Neural cell (in vitro differentiated cells): ENCODE data around the gene B3GALT6. TPM values are rescaled to one million over a fixed set of nuclear protein-coding genes. Genes with fewer than 3 reads are reported as not detected.

ENCODE experiments used
- H2AFZ ChIP-seq: fragments of 200-600, 300-800 bp; sonication (generic), shearing (Covaris generic); 2 replicates; pipeline ENCODE4 v1.6.0; 2014; ENCODE audit warnings: low read depth, mild to moderate bottlenecking, antibody characterized with exemption, low read length, moderate library complexity
- H3F3A ChIP-seq: fragments of 200-600 bp; shearing (Covaris generic); 2 replicates; pipeline ENCODE4 v1.6.1; 2016; ENCODE audit warnings: mild to moderate bottlenecking, moderate library complexity, mixed read lengths, antibody characterized with exemption, low read length; ENCODE audit not compliant: insufficient read depth, poor library complexity, severe bottlenecking
- H3K27ac ChIP-seq: fragments of 200-600, 300-800 bp; sonication (generic), shearing (Covaris generic); 2 replicates; pipeline ENCODE4 v1.5.1; 2014; ENCODE audit warnings: mild to moderate bottlenecking, low read length, moderate library complexity
- H3K27me3 ChIP-seq: fragments of 300-800, 200-600 bp; sonication (generic), shearing (Covaris generic); 2 replicates; pipeline ENCODE4 v1.6.0; 2014; ENCODE audit warnings: mild to moderate bottlenecking, low read depth, low read length, moderate library complexity; ENCODE audit not compliant: insufficient read depth
- H3K36me3 ChIP-seq: fragments of 300-800, 200-600 bp; sonication (generic), shearing (Covaris generic); 2 replicates; pipeline ENCODE4 v1.5.1; 2014; ENCODE audit warnings: mild to moderate bottlenecking, antibody characterized with exemption, low read length, moderate library complexity; ENCODE audit not compliant: insufficient read depth
- H3K4me2 ChIP-seq: fragments of 300-800, 200-600 bp; sonication (generic), shearing (Covaris generic); 2 replicates; pipeline ENCODE4 v1.6.0; 2014; ENCODE audit warnings: mild to moderate bottlenecking, low read length
- H3K4me3 ChIP-seq: fragments of 300-800, 200-600 bp; sonication (generic), shearing (Covaris generic); 2 replicates; pipeline ENCODE4 v1.5.1; 2014; ENCODE audit warnings: mild to moderate bottlenecking, low read length, moderate library complexity
- H3K79me2 ChIP-seq: fragments of 200-600 bp; shearing (Covaris generic); replicated peaks from 2 replicates; pipeline ENCODE4 v1.6.0; 2014; ENCODE audit warnings: mild to moderate bottlenecking, low read length, moderate library complexity; ENCODE audit not compliant: insufficient read depth
- H3K9ac ChIP-seq: fragments of 300-800, 200-600 bp; sonication (generic), shearing (Covaris generic); 2 replicates; pipeline ENCODE4 v1.6.1; 2016; ENCODE audit warnings: mild to moderate bottlenecking, low read length, mixed read lengths
- H3K9me2 ChIP-seq: fragments of 200-600 bp; shearing (Covaris generic); 2 replicates; pipeline ENCODE4 v1.6.1; 2016; ENCODE audit warnings: mild to moderate bottlenecking, low read length, mixed read lengths; ENCODE audit not compliant: insufficient read depth
- H3K9me3 ChIP-seq: fragments of 200-600, 300-800 bp; sonication (generic), shearing (Covaris generic); 2 replicates; pipeline ENCODE4 v1.6.1; 2016; ENCODE audit warnings: mild to moderate bottlenecking, mixed run types, low read length, moderate library complexity, mixed read lengths
- H4K20me1 ChIP-seq: fragments of 200-600 bp; shearing (Covaris generic); 2 replicates; pipeline ENCODE4 v1.6.1; 2016; ENCODE audit warnings: mild to moderate bottlenecking, mixed run types; ENCODE audit not compliant: insufficient read depth
- EP300 ChIP-seq: fragments of 450-650 bp; conservative IDR thresholded peaks from 2 replicates; pipeline ENCODE4 v1.6.1; 2014; ENCODE audit warnings: antibody characterized with exemption, mild to moderate bottlenecking, moderate library complexity; ENCODE audit not compliant: poor library complexity, severe bottlenecking
- EZH2 ChIP-seq: fragments of 200-600, 300-800 bp; shearing (Covaris generic), sonication (generic); IDR thresholded peaks from 2 replicates; pipeline ENCODE4 v1.6.1; 2014; ENCODE audit warnings: antibody characterized with exemption, low read length, borderline replicate concordance, mild to moderate bottlenecking; ENCODE audit not compliant: insufficient read depth, poor library complexity, severe bottlenecking
- MXI1 ChIP-seq: fragments of 450-650 bp; conservative IDR thresholded peaks from 2 replicates; pipeline ENCODE4 v1.6.1; 2014; ENCODE audit warnings: antibody characterized with exemption, mild to moderate bottlenecking; ENCODE audit not compliant: poor library complexity, severe bottlenecking
- POLR2AphosphoS5 ChIP-seq: IDR thresholded peaks from 2 replicates; pipeline ENCODE4 v1.6.1; 2012
- RAD21 ChIP-seq: fragments of 450-650 bp; conservative IDR thresholded peaks from 2 replicates; pipeline ENCODE4 v1.6.1; 2014; ENCODE audit warnings: antibody characterized with exemption, mild to moderate bottlenecking, moderate library complexity
- SMC3 ChIP-seq: fragments of 450-650 bp; conservative IDR thresholded peaks from 2 replicates; pipeline ENCODE4 v1.6.1; 2014; ENCODE audit warnings: antibody characterized with exemption, mild to moderate bottlenecking, moderate library complexity; ENCODE audit not compliant: poor library complexity
- TAF1 ChIP-seq: IDR thresholded peaks from 2 replicates; pipeline ENCODE4 v1.6.1; 2012; ENCODE audit warnings: low read depth
- polyA plus RNA-seq: library from polyadenylated mRNA; depleted of rRNA; stranded (reverse); fragments of >200 nt; gene quantifications from 2 replicates; pipeline ENCODE4 v1.2.3, GENCODE V29; 2014
- TF ChIP-seq, protein P1 (sequence below): fragments of 450-650 bp; IDR thresholded peaks from 2 replicates; pipeline ENCODE4 v1.5.1; 2014; ENCODE audit warnings: antibody characterized with exemption, mild to moderate bottlenecking, moderate library complexity; ENCODE audit not compliant: poor library complexity, severe bottlenecking
- TF ChIP-seq, protein P2 (sequence below): IDR thresholded peaks from 2 replicates; pipeline ENCODE4 v1.6.1; 2012; ENCODE audit warnings: borderline replicate concordance

B3GALT6 gene
- polyA plus RNA-seq, 1 donor from 2014 or later: 46.5 TPM

DNA sequence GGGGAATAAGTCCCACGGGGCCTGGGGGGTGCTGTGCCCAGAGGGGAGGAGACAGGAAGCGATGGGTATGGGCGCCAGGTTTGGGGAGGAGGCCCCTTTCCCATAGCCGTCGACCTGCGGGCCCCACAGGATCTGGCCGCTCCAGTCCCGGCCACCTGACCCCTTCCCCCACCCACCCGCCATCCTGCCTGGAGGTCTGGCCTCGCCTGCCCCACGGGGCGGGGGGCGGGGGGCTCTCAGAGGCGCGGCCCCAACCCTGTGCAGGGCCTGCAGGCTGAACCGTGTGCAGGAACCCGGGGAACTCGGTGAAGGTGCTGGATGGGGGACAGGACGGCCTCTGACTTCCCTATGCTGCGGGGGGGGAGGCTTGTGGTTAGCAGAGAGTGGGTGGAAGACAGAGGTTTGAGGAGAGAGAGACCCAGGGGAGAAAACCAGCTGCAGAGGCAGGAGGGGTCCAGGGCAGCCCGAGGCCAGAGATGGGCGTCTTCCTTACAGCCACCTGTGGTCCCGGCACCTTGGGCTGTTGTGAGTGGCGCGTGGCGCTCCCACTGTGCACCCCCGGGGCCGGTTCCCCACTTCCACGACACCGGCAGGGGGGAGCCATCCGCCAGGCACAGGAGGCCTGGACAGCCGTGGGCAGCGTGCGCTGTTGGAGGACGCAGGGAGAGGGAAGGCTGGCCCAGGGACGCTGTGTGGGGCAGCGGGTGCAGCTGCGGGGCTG lies 23.2 kb upstream of the B3GALT6 start:
- Histone ChIP-seq H3K9me2 (no peaks in the 10 kb centered on the region), H2AFZ (no peak overlapping the region), H3K9ac (no peak overlapping the region), H4K20me1 (no peaks in the 10 kb centered on the region), H3K27ac (no peak overlapping the region), H3K4me2 (no peak overlapping the region), H3F3A (no peaks in the 10 kb centered on the region), H3K79me2 (no peaks in the 10 kb centered on the region), H3K4me3 (no peak overlapping the region), H3K36me3 (no peaks in the 10 kb centered on the region), H3K9me3 (no peaks in the 10 kb centered on the region), H3K27me3 (peaks cover 23% of the 10 kb centered on the region)
- no peak for TF ChIP-seq EP300
- TF ChIP-seq, protein P1, sequence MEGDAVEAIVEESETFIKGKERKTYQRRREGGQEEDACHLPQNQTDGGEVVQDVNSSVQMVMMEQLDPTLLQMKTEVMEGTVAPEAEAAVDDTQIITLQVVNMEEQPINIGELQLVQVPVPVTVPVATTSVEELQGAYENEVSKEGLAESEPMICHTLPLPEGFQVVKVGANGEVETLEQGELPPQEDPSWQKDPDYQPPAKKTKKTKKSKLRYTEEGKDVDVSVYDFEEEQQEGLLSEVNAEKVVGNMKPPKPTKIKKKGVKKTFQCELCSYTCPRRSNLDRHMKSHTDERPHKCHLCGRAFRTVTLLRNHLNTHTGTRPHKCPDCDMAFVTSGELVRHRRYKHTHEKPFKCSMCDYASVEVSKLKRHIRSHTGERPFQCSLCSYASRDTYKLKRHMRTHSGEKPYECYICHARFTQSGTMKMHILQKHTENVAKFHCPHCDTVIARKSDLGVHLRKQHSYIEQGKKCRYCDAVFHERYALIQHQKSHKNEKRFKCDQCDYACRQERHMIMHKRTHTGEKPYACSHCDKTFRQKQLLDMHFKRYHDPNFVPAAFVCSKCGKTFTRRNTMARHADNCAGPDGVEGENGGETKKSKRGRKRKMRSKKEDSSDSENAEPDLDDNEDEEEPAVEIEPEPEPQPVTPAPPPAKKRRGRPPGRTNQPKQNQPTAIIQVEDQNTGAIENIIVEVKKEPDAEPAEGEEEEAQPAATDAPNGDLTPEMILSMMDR: no peak
- TF ChIP-seq POLR2AphosphoS5: no peak
- TF ChIP-seq TAF1: no peak
- no peak for TF ChIP-seq MXI1
- TF ChIP-seq, protein P2, sequence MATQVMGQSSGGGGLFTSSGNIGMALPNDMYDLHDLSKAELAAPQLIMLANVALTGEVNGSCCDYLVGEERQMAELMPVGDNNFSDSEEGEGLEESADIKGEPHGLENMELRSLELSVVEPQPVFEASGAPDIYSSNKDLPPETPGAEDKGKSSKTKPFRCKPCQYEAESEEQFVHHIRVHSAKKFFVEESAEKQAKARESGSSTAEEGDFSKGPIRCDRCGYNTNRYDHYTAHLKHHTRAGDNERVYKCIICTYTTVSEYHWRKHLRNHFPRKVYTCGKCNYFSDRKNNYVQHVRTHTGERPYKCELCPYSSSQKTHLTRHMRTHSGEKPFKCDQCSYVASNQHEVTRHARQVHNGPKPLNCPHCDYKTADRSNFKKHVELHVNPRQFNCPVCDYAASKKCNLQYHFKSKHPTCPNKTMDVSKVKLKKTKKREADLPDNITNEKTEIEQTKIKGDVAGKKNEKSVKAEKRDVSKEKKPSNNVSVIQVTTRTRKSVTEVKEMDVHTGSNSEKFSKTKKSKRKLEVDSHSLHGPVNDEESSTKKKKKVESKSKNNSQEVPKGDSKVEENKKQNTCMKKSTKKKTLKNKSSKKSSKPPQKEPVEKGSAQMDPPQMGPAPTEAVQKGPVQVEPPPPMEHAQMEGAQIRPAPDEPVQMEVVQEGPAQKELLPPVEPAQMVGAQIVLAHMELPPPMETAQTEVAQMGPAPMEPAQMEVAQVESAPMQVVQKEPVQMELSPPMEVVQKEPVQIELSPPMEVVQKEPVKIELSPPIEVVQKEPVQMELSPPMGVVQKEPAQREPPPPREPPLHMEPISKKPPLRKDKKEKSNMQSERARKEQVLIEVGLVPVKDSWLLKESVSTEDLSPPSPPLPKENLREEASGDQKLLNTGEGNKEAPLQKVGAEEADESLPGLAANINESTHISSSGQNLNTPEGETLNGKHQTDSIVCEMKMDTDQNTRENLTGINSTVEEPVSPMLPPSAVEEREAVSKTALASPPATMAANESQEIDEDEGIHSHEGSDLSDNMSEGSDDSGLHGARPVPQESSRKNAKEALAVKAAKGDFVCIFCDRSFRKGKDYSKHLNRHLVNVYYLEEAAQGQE: no peak
- no peak for TF ChIP-seq EZH2
- no peak for TF ChIP-seq RAD21
- no peak for TF ChIP-seq SMC3

DNA sequence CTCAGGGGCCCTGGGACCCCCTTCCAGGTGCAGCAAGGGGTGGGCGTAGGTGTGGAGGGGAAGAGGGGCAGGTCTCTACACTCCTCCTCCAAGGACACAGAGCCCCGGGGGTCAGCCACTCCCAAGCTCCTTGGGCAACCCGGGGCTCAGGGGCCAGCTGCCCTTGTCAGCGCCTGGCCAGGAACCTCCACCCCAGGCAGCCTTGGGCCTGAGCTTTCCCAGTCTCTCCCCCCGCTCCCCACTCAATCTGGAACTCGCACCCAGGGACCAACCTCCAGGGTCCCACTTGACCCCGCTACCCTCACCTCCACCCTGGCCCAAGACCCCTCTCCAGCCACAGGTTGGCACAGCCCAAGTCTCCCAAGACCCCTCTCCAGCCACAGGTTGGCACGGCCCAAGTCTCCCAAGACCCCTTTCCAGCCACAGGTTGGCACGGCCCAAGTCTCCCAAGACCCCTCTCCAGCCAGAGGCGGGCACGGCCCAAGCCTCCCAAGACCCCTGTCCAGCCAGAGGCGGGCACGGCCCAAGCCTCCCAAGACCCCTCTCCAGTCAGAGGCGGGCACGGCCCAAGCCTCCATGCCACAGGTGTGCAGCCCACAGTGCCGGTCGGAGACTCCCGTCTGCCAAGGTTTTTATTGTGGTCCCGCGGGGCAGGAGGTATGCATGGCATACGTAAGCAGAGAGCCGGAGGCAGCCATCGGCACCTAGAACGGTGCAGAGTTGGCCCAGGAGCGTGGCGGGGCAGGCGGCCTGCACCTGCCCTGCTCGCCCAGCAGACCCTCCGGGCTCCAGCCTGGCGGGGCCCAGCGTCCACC lies 21.1 kb upstream of the B3GALT6 start:
- Histone ChIP-seq H4K20me1 (no peaks in the 10 kb centered on the region), H3K9ac (no peak overlapping the region), H3K9me3 (no peaks in the 10 kb centered on the region), H3K36me3 (no peaks in the 10 kb centered on the region), H3K27ac (no peak overlapping the region), H3K4me3 (no peak overlapping the region), H3K9me2 (no peaks in the 10 kb centered on the region), H2AFZ (no peak overlapping the region), H3F3A (no peaks in the 10 kb centered on the region), H3K4me2 (no peak overlapping the region), H3K79me2 (no peaks in the 10 kb centered on the region), H3K27me3 (peaks cover 16% of the 10 kb centered on the region)
- TF ChIP-seq POLR2AphosphoS5: no peak
